Spleen (tissue), 7 donors: ENCODE data around the gene ADGRL3.

Experiments used
- CTCF ChIP-seq, 11 experiments: fragments of 200-600 bp in 7 of 11; fragments of 450-650 bp in 4 of 11; sonication (generic) in 4 of 11; IDR thresholded peaks in 8 of 11; conservative IDR thresholded peaks in 3 of 11; 1 replicate in 7 of 11; 2 replicates in 4 of 11; pipeline versions ENCODE4 v1.4.0 to v1.8.0; 2016 to 2021; ENCODE audit warnings: antibody characterized with exemption in 11 of 11, inconsistent platforms in 4 of 11, mild to moderate bottlenecking in 1 of 11
- POLR2A ChIP-seq, 3 donors: fragments of 450-650 bp; IDR thresholded peaks; one replicate each; pipeline ENCODE4 v1.5.1; 2017; ENCODE audit warnings: antibody characterized with exemption in 3 of 3, mild to moderate bottlenecking in 1 of 3
- POLR2AphosphoS5 ChIP-seq, 3 donors: sonication (generic); formaldehyde crosslinking; IDR thresholded peaks; one replicate each; pipeline ENCODE4 v1.5.1; 2017; ENCODE audit warnings: antibody characterized with exemption in 3 of 3
- donor health status: DM: no; HTN: no; CAD: no; lungs with moderate emphysema.
- donor health status: DM: no; HTN: no; CAD: no.
- donor health status: DM: no; HTN: no; CAD: no.

GRCh38 chr4:61320631-61321030, 120.5 kb downstream of the ADGRL3 start:
- no peak for TF ChIP-seq CTCF (IDR thresholded peaks at IDR 0.05 in 8 of 11, conservative IDR thresholded peaks at IDR 0.05 in 3 of 11)
- TF ChIP-seq POLR2A (IDR thresholded peaks at IDR 0.05), result no peak
- TF ChIP-seq POLR2AphosphoS5 (IDR thresholded peaks at IDR 0.05), result no peak
